G401 (cell line): Measurements from ENCODE around the gene C17orf78. TPM values are rescaled to one million over a fixed set of nuclear protein-coding genes. Genes with fewer than 3 reads are reported as not detected.
"Not testable (repeated sequence)": the region's sequence is repeated elsewhere in the genome, so short reads cannot be mapped to it uniquely, and the experiment has no call there.

Experiments
- DNase-seq: peaks from one replicate; pipeline ENCODE4 v3.0.0-alpha.2; 2015; ENCODE audit warnings: low spot score
- in situ Hi-C: cut with HindIII; loops from 2 replicates; pipeline ENCODE4 v1.10.0; 2016; ENCODE audit warnings: low sequenced_read_pairs, mixed read lengths
- total RNA-seq: library from RNA; depleted of rRNA; stranded (reverse); fragments of >200 nt; shearing (Covaris generic); gene quantifications from 2 replicates; pipeline ENCODE4 v1.2.3, GENCODE V29; 2014; rRNA removed

Gene C17orf78
- total RNA-seq = not detected in 2 replicates

DNA sequence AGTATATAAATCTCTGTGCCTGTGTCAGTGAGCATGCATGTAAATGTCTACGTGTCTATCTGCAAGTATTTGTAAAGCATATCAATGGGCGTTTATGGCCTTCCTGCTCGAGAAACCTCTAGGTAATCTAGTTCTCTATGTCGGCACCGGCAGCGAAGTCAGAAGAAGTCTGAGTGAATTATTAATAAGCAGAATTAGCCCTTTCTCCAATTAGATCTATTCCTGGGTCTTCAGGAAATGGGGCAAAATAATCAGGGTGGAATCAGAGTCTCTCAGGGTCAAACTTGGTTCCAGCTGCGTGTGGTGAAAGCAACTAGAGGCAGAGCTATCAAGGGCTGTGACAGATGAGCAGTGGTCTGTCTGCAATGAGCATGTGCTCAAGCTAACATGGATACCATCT is at the start of gene C17orf78:
Gene C17orf78, plus strand, starts transcription at position 280 of the 400 bp plus-strand sequence. Its CDS starts 108 bp downstream, at position 388.
- in situ Hi-C loops = no loop called here
- no peak for DNase-seq

DNA sequence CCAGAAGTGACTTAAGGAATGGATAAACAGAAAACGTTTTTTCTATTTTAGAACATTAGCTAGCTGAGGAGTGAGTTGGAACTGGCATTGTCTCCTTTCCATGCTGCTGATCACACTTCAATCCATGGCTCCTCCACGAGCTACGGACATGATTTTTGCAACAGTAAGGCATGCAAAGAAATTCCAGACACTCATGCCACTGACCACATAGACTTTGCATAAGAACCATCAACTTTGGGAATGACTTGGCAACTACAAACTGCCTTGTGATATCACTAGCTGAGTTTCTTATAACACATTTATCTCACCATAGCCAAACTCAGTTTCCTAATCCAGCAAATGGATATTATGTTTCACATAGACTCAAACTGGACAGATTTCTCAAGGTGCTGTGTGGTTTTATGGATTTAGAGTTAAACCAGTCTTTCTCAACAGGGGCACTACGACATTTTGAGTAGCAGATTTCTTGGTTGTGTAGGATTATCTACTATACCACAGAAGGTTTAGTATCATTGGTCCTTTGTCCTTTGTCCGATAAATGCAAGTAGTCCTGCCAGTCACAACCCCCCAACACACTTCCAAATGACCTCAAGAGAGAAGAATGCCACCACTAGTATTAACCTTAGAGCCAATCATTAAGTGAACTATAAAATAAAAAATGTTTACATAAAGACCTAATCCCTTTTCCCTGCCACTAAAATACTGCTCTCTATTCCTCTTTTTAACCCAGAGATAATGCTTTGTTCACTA is 48.3 kb upstream of the C17orf78 start:
- in situ Hi-C loops = no loop called here
- DNase-seq = no peak

DNA sequence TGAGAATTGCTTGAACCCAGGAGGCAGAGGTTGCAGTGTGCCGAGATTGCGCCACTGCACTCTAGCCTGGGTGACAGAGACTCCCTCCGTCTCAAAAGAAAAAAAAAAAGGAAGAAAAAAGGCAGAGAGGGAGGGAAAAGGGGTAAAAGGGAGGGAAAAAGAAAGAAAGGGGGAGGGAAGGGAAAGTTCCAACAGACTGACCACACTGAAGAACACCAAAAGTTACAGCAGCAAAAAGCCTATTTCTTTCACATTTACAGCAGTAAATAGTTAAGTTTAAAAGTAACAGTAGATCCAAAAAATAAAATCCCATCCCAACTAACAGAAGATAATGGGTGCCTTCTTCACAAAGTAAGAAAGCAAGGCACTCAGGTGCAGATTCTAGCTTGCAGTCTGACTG is 36.9 kb upstream of the C17orf78 start:
- in situ Hi-C loops = no loop called here
- DNase-seq = no peak

DNA sequence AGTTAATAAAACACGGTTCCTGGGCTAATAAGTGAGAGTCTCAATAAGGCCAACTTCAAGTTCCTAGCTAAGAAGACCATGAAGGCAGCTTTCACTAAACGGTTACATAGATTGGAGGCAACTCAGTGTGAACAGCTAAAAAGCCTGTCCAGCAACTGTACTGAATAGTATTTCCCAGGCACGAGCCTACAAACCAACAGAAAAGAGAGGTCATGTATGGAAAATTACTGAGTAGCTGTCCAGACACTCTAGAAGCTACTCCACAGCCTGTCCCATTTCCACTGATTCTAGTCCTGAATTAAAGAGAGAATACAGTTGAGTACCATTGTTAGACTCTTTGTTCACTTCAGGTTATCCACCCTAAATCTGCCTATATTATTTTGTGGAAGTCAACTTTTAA is 36.5 kb upstream of the C17orf78 start:
- in situ Hi-C loops = no loop called here
- DNase-seq = peak; percentile 41

DNA sequence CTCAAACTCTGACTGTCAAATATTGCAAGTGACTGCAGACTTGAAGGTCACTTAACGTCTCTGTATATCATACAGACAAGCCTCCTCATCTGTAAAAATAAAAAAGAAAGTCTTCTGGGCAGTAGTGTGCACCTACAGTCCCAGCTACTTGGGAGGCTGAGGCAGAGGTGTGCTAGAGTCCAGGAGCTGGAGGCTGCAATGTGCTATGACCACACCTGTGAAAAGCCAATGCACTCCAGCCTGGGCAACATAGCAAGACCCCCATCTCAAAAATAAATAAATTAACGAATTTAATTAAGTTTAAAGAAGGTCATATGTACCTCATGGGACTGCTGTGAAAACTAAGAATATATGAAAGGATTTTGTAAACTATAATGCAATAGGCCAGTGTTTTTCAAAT is 35.0 kb upstream of the C17orf78 start:
- no peak for DNase-seq
- in situ Hi-C loops = no loop called here

DNA sequence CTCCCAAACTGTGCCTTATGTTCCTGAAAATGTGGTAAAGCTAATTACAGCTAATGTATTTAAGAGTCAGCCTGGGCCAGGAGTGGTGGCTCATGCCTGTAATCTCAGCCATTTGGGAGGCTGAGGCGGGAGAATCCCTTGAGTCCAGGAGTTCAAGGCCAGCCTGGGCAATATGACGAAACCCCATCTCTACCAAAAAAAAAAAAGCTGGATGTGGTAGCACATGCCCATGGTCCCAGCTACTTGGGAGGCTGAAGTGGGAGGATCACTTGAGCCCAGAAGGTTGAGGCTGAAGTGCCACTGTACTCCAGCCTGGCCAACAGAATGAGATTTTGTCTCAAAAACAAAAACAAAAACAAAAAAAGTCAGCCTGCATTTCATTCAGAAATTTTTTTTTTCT is 33.2 kb upstream of the C17orf78 start:
- DNase-seq = no peak
- in situ Hi-C loops = no loop called here

DNA sequence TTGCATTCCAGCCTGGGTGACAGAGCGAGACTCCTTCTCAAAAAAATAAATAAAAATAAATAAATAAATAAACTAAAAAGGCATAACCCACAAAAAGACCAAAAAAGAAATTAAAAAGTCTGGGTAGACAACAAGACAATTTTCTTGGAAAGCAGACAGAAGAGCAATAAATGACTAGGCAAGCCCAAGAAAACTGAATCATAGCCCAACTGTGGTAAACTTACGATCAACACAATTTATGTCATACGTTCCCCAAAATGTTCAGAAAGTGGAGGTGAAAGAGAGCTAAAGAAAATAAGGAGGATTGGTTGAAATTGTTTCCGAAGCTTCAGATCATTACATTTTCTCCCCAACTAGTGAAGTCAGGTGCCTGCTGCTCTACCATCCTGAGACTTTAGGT is 31.3 kb upstream of the C17orf78 start:
- no peak for DNase-seq
- in situ Hi-C loops = no loop called here

DNA sequence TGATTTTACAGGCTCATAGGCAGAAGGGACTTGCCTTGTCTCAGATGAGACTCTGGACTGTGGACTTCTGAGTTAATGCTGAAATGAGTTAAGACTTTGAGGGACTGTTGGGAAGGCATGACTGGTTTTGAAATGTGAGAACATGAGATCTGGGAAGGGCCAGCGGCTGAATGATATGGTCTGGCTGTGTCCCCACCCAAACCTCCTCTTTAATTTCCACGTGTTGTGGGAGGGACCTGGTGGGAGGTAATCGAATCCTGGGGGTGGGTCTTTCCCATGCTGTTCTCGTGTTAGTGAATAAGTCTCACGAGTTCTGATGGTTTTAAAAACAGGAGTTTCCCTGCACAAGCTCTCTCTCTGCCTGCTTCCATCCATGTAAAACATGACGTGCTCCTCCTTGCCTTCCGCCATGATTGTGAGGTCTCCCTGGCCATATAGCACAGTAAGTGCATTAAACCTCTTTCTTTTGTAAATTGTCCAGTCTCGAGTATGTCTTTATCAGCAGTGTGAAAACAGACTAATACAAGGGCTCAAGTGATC is 28.9 kb upstream of the C17orf78 start:
- DNase-seq, in situ Hi-C loops: not testable (repeated sequence)

DNA sequence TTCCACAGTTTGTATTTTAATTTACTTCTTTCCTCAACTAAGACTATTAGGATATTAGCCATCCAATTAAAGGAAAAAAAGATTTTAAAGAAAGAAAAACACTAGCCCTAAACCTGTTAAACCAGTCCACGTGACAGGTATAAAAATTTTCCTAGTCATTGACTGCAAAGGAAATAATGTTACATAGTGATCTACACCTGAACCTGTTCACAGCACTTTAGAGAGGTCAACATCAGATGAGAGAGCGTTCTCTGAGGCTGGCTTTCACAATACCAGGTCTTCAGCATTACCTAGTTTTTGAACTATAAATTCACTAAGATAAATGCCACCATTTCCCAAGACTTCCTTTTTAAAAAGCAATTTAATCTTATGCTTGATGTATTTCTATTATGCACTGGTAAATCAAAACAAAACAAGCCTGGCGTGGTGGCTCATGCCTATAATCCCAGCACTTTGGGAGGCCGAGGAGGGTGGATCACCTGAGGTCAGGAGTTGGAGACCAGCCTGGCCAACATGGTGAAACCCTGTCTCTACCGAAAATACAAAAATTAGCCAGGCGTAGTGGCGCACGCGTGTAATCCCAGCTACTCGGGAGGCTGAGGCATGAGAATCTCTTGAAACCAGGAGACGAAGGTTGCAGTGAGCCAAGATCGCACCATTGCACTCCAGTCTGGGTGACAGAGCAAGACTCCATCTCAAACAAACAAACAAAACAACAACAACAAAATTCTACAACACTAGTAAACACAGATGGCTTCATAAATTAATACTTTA is 18.8 kb upstream of the C17orf78 start:
- in situ Hi-C loops, DNase-seq: not testable (repeated sequence)

DNA sequence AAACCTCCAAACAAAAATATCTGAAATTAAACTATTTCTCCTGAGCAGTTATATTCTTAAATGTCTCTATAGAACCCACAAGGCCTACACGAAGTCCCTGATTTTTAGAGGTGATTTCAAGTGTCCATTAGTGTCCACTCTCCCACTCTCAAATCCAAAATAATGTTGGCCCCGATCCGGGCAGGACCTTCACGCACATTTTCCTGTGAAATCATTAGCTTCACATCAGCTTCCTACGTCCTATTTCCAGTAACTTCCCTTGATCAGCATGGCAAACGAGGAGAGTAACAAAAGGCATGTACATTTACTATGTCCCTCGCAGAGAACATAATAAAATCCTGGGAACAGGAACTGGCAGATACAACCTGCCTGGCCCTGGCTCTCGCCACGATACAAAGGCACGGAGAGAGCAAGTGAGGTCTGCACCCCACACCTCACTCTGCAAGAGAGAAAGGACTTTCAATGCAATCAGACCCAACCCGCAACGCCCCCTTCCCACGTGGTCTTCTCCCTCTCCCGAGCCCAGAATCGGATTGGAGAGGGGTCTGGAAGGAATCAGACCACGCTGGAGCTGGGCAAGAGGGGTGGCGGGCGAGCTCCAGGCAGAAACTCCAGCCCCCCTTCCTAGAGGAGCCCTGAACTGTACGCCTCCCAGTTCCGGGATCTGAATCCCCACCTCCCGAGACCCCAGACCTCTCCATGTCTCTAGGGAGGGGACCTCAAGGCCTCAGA is 17.5 kb upstream of the C17orf78 start:
- in situ Hi-C loops = no loop called here

DNA sequence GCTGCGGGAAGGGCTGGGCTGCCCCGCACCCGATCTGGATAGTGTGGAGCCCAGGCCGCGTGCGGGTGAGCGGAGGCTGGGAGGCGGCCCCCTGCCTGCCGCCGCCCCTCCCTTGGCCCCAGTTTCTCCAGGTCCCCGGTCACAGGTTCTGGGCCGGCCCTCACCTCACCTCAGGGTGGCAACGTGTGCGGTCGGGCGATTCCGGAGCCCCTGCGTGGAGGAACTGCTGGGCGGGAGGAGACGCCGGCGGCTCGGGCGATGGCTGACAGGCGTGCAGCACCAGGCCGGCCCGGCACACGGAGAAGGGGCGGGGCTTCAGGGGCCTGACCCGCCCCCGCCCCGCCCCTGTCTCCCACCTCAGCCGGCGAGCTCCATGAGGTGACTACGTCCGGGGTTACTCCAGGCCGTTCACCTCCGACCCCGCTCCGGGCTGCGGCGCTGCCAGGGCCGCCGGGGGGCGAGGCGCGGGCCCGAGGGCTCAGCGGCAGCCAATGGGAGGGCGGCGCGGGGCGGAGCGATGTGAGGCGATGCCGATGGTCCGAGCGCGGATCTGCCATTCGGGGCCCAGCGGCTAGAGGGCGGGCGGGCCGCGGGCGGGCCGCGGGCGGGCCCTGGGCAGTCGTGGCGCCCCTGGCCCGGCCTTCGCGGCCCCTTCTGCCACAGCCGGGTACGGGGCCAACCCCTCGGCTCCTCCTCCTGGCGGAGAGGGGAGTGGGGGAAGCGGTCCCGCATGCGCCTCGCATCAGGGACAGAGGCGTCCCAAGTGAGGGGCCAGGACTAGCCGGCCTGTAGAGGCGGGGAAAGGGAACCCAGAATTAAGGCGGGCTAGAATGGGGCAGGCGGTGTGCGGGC is 16.7 kb upstream of the C17orf78 start:
- in situ Hi-C loops = no loop called here
- DNase-seq = peak; percentile 88

More for the DNA sequence above, 17.5 kb upstream of the C17orf78 start:
- peak; percentile 73 for DNase-seq

DNA sequence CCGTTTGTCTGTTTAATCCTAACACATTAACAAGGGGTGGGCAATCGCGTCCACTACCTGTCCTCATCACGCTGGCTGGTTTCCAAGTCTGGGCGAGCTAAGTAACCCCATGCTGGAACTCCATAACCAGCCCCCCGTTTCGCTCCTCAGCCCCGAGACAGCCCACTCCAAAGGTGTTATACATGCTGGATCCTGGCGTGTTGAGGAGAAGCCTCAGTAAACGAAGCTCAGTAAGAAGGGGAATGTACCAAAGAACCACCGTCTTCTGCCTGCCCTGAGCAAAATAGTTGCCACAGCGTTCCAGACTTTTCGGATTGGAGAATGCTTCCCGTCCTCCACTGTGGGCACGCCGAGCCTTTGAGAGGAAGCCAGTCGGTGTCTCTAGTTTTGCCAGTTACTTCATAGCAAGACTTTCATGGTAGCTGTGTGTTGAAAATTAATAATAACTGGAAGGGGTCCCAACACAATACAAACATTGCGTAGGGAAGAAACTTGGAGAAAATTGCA is 16.1 kb upstream of the C17orf78 start:
- DNase-seq = no peak
- in situ Hi-C loops = no loop called here

DNA sequence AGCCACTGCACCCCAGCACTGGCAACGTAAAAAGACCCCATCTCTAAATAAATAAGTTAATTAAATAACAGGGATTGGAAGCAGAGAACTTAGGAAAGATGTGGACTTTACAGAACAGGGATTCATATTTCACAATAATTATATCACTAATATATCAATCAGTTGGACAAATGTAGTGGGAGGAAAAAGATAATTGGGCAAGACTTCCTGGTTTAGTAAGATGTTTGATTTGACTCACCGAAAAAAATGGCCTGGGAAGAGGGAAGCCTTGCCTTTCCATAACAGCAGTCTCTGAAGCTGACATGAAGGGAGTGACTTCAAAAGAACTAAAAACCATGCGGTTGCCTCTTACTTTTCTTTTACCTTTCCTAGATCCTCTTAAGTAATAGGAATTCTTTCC is 15.2 kb upstream of the C17orf78 start:
- in situ Hi-C loops = no loop called here
- no peak for DNase-seq

DNA sequence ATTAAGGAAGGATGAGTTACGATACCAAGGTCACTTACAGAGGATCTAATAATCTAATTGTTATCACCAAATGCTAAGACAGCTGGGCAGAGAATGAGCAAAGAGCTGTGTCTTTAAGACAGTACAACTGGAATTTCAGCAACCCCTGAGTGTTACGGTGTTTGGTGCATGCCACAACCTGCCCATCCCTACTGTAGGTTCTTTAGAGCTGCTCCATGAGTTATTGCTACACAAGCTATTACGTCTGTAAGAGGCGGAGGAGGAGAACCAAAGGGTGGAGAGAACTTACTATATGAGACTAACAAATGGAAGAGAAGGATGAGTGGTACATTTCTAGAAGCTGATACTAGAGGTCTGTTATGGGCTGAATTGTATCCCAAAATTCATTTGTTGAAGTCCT is 14.2 kb upstream of the C17orf78 start:
- DNase-seq = no peak
- in situ Hi-C loops = no loop called here

DNA sequence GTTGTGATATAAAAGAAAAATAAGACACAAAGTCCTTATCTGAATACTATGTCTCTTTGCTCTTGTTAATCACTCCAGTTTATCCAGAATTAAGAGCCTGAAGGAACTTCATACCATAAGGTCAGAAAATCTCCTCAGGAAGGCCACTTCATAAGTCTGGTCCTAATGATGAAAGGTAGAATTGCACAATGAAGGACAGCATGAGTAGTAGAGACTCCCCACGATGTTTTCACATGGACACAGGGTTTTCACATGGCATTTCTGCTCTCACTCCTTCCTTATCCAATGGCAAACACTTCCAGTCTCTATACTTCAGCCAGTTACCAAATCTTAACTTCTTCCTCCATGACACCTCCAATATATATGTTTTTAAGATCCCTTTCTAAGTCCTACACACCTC is 10.2 kb upstream of the C17orf78 start:
- DNase-seq = no peak
- in situ Hi-C loops = no loop called here

DNA sequence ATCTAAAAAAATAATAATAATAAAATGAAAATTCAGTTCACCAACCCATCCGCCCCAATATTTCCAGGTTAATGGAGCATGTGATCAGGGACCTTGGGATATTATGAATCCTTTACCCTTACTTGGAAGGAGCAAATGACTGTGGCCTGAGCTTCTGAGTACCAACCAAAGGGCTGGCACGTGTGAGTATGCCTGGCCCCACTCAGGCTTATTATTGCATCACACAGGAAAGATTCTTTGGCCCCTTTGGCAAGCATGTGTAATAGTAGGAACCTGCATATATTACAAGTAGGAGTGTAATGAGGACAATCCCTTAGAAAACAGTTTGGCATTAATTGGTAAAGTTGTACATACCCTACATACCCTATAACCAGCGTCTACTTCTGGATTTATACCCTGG is 7.2 kb upstream of the C17orf78 start:
- no peak for DNase-seq
- in situ Hi-C loops = no loop called here

DNA sequence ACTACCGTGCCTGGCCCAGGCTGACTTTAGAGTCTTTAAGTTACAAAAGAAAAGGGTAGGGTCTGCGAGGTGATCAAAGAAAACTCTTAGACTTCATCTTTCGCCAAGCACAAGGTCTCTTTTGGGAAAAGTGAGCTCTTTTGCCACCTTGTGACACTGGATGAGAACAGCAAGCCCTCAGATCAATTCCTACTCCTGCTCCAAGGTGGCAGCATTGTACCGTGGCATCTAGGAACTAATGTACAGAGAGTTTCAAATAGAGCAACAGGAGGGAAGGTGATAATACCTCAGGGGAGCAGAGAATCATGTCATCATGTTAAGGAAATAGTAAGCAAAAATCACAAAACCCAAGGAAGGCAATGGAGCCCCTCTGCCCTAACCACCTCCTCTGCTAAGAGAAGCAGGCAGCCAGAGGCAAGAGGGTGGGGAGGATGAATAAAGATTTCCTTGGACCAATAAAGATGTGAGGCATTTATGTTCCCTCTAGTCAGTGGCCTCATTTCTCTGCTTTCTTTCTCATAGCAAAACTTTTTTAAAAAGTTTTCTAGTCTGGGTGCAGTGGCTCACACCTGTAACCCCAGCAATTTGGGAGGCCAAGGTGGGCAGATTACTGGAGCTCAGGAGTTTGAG is 2.1 kb upstream of the C17orf78 start:
- in situ Hi-C loops = no loop called here
- DNase-seq = peak; percentile 87

DNA sequence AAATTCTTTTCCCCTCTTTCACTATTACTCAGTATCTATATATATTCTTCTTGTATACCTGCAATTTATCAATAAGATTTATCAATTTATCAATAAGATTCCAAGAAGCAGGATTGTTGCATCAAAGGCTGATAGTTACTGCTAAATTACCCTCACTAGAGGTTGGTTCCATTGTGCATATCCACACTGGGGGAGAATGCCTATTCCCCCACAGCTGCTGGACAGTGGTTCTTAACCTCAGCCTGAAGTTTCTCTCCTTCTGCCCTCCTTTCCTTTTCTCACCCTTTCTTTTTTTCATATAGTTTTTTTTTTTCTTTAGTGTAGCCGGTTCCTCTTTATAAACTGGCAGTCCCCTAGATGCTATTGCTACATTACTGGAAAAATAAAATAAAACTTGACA is 6.3 kb downstream of the C17orf78 start:
- no peak for DNase-seq
- in situ Hi-C loops = no loop called here
